SK-N-SH (cell line): ENCODE results near the gene REG3G. TPM values are rescaled to one million over a fixed set of nuclear protein-coding genes. Genes with fewer than 3 reads are reported as not detected.

Experiments
- CTCF ChIA-PET: fragments of 300-600, 350-600 bp; formaldehyde crosslinking; extraction: SDS; loops from one replicate; lab custom pipeline; 2021; lab: Yijun Ruan, JAX
- POLR2A ChIA-PET: fragments of 350-600 bp; sonication (Branson Sonifier 250); formaldehyde crosslinking; extraction: SDS; loops from one replicate; lab custom pipeline; 2020; ENCODE audit warnings: antibody characterized with exemption, inconsistent platforms; lab: Yijun Ruan, JAX
- DNase-seq: peaks from one replicate; pipeline ENCODE4 v3.0.0; 2012
- H2AFZ ChIP-seq: fragments of 200-600 bp; sonication (generic); 2 replicates; pipeline ENCODE4 v1.8.1; 2016; ENCODE audit warnings: antibody characterized with exemption, mild to moderate bottlenecking, low read depth
- H3F3A ChIP-seq: fragments of 200-600 bp; sonication (generic); replicated peaks from 2 replicates; pipeline ENCODE3; 2016; ENCODE audit warnings: antibody characterized with exemption, mild to moderate bottlenecking; ENCODE audit not compliant: insufficient read depth
- H3K27ac ChIP-seq, 2 experiments: fragments of 200-500 bp in 1 of 2; fragments of 200-600 bp in 1 of 2; sonication (Bioruptor generic) in 1 of 2; sonication (generic), shearing (Covaris generic) in 1 of 2; 2 replicates each; pipeline versions ENCODE4 v1.5.1 to v1.6.1; 2014 to 2016; ENCODE audit warnings: low read depth in 2 of 2, inconsistent platforms in 1 of 2, low read length in 1 of 2, mild to moderate bottlenecking in 1 of 2, mixed read lengths in 1 of 2
- H3K27me3 ChIP-seq: fragments of 200-600 bp; sonication (generic), shearing (Covaris generic); 2 replicates; pipeline ENCODE4 v1.6.1; 2016; ENCODE audit warnings: mixed run types; ENCODE audit not compliant: insufficient read depth
- H3K36me3 ChIP-seq, 2 experiments: fragments of 200-500 bp in 1 of 2; fragments of 200-600 bp in 1 of 2; sonication (Bioruptor generic) in 1 of 2; sonication (generic) in 1 of 2; replicated peaks in 1 of 2; 2 replicates each; pipeline versions ENCODE3 to v1.5.1; 2014 to 2016; ENCODE audit warnings: low read length in 1 of 2, mild to moderate bottlenecking in 1 of 2; ENCODE audit not compliant: insufficient read depth in 2 of 2, control insufficient read depth in 1 of 2
- H3K4me1 ChIP-seq, 2 experiments: fragments of 200-500 bp in 1 of 2; fragments of 200-600 bp in 1 of 2; sonication (Bioruptor generic) in 1 of 2; sonication (generic), shearing (Covaris generic) in 1 of 2; 2 replicates each; pipeline versions ENCODE4 v1.5.1 to v1.6.1; 2014 to 2016; ENCODE audit warnings: low read depth in 1 of 2, low read length in 1 of 2, mixed run types in 1 of 2; ENCODE audit not compliant: insufficient read depth in 2 of 2, control insufficient read depth in 1 of 2
- H3K4me2 ChIP-seq: fragments of 200-600 bp; sonication (generic), shearing (Covaris generic); 2 replicates; pipeline ENCODE4 v1.6.1; 2017; ENCODE audit warnings: mixed run types
- H3K4me3 ChIP-seq, 2 experiments: fragments of 200-500 bp in 1 of 2; fragments of 200-600 bp in 1 of 2; sonication (Bioruptor generic) in 1 of 2; sonication (generic), shearing (Covaris generic) in 1 of 2; 2 replicates each; pipeline versions ENCODE4 v1.5.1 to v1.8.1; 2014 to 2016; ENCODE audit warnings: low read depth in 2 of 2, inconsistent platforms in 1 of 2, low read length in 1 of 2, mild to moderate bottlenecking in 1 of 2, mixed read lengths in 1 of 2, moderate library complexity in 1 of 2
- H3K79me2 ChIP-seq: fragments of 200-600 bp; sonication (generic); 2 replicates; pipeline ENCODE4 v1.8.1; 2017; ENCODE audit warnings: mild to moderate bottlenecking; ENCODE audit not compliant: insufficient read depth
- H3K9ac ChIP-seq: fragments of 200-600 bp; sonication (generic); 2 replicates; pipeline ENCODE4 v1.6.1; 2017; ENCODE audit warnings: mixed run types
- H3K9me2 ChIP-seq: fragments of 200-600 bp; sonication (generic); 2 replicates; pipeline ENCODE4 v1.6.1; 2017; ENCODE audit warnings: mixed run types
- H3K9me3 ChIP-seq: fragments of 200-600 bp; sonication (generic); 2 replicates; pipeline ENCODE4 v1.6.1; 2017; ENCODE audit warnings: mixed run types, mild to moderate bottlenecking, moderate library complexity
- H4K20me1 ChIP-seq: fragments of 200-600 bp; sonication (generic); 2 replicates; pipeline ENCODE4 v1.6.1; 2017; ENCODE audit warnings: mild to moderate bottlenecking, mixed run types; ENCODE audit not compliant: insufficient read depth
- EP300 ChIP-seq, 2 experiments: IDR thresholded peaks; 2 replicates each; pipeline versions ENCODE4 v1.4.0 to v1.6.1; 2012; ENCODE audit warnings: borderline replicate concordance in 1 of 2, low read depth in 1 of 2, low read length in 1 of 2
- FOXM1 ChIP-seq: IDR thresholded peaks from 2 replicates; pipeline ENCODE4 v1.4.0; 2012; ENCODE audit warnings: low read depth, mild to moderate bottlenecking
- GATA2 ChIP-seq: sonication (generic); formaldehyde crosslinking; IDR thresholded peaks from 2 replicates; pipeline ENCODE4 v1.5.0; 2020; ENCODE audit warnings: mild to moderate bottlenecking, missing genetic modification reagents
- MXI1 ChIP-seq: IDR thresholded peaks from 2 replicates; pipeline ENCODE4 v1.6.1; 2012; ENCODE audit warnings: mild to moderate bottlenecking, low read depth, low read length, improper control_type of control experiment
- NRF1 ChIP-seq: IDR thresholded peaks from 2 replicates; pipeline ENCODE4 v1.6.1; 2012; ENCODE audit warnings: low read depth, mild to moderate bottlenecking, low read length
- TCF12 ChIP-seq: IDR thresholded peaks from 2 replicates; pipeline ENCODE4 v1.4.0; 2012
- YY1 ChIP-seq: IDR thresholded peaks from 2 replicates; pipeline ENCODE4 v1.4.0; 2012; ENCODE audit warnings: low read depth, mild to moderate bottlenecking
- WGBS: methylation state at CpG from one replicate; pipeline ENCODE4 v1.1.6; 2017; ENCODE audit warnings: low lambda C conversion rate; 5-methylcytosine and 5-hydroxymethylcytosine counted together
- polyA plus RNA-seq, 3 experiments: library from polyadenylated mRNA; depleted of rRNA; stranded (reverse); fragments of >200 nt; gene quantifications; 2 replicates each; pipeline ENCODE4 v1.2.3, GENCODE V29; 2012
- TF ChIP-seq, protein P1 (sequence below): fragments of 150-350 bp; IDR thresholded peaks from 2 replicates; pipeline ENCODE4 v1.6.1; 2017; ENCODE audit warnings: antibody characterized with exemption, low read length, low read depth, borderline replicate concordance
- TF ChIP-seq, protein P2 (sequence below): IDR thresholded peaks from 2 replicates; pipeline ENCODE4 v1.4.0; 2012; ENCODE audit warnings: low read depth, borderline replicate concordance
- TF ChIP-seq, protein P3 (sequence below): IDR thresholded peaks from 2 replicates; pipeline ENCODE4 v1.4.0; 2012; ENCODE audit warnings: low read depth, borderline replicate concordance
- TF ChIP-seq, protein P4 (sequence below): IDR thresholded peaks from 2 replicates; pipeline ENCODE4 v1.6.1; 2012; ENCODE audit warnings: mild to moderate bottlenecking, low read depth, low read length, moderate library complexity

The REG3G gene
- polyA plus RNA-seq, 1 of the 3 experiments (the other 2 are of a cell fraction), result not detected

DNA sequence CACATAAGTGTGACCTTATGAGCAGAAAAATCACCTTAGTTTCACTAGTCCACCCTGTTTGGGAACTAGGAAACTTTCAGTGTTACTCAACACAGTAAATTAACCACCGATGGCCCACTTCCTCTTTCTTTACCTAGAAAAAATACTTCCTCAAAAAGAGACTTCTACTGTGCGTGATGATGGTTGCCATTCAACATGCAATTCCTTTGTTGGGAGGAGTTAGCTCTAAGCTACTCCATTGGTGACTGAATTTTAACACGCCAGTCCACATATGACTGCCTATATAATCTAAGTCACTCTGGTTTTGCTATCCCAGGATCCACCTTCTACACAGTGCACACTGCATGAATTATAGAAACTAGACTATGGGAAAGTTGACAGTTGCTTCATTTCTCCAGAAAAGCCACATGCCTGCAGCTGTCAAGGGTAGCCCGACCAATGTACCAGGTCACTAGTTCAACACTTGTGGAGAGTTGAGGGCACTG is 47.8 kb upstream of the REG3G start:
- WGBS, result 40% methylated on average over 4 of the region's 4 CpGs
- Histone ChIP-seq H3K27me3 (no peaks in the 10 kb centered on the region), H3K27ac (no peak overlapping the region; a peak in 1 of 4 replicates), H4K20me1 (no peaks in the 10 kb centered on the region), H3K4me1 (peaks cover 0 to 3% of the 10 kb centered on the region in 2 experiments; a peak in 2 of 4 replicates), H2AFZ (no peak overlapping the region), H3F3A (no peaks in the 10 kb centered on the region), H3K36me3 (no peaks in the 10 kb centered on the region), H3K4me3 (no peak overlapping the region), H3K4me2 (no peak overlapping the region), H3K9ac (no peak overlapping the region), H3K9me3 (0 out of 2 replicates have a peak, but pooled peaks cover 5% of the 10 kb centered on the region), H3K9me2 (no peaks in the 10 kb centered on the region), H3K79me2 (no peaks in the 10 kb centered on the region)
- CTCF ChIA-PET, result no interaction called here
- DNase-seq, result no peak
- TF ChIP-seq NRF1, result no peak
- TF ChIP-seq, protein P1, sequence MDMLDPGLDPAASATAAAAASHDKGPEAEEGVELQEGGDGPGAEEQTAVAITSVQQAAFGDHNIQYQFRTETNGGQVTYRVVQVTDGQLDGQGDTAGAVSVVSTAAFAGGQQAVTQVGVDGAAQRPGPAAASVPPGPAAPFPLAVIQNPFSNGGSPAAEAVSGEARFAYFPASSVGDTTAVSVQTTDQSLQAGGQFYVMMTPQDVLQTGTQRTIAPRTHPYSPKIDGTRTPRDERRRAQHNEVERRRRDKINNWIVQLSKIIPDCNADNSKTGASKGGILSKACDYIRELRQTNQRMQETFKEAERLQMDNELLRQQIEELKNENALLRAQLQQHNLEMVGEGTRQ, result no peak
- no peak for TF ChIP-seq YY1
- TF ChIP-seq FOXM1, result no peak
- TF ChIP-seq, protein P2, sequence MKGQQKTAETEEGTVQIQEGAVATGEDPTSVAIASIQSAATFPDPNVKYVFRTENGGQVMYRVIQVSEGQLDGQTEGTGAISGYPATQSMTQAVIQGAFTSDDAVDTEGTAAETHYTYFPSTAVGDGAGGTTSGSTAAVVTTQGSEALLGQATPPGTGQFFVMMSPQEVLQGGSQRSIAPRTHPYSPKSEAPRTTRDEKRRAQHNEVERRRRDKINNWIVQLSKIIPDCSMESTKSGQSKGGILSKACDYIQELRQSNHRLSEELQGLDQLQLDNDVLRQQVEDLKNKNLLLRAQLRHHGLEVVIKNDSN, result no peak
- TF ChIP-seq, protein P3, sequence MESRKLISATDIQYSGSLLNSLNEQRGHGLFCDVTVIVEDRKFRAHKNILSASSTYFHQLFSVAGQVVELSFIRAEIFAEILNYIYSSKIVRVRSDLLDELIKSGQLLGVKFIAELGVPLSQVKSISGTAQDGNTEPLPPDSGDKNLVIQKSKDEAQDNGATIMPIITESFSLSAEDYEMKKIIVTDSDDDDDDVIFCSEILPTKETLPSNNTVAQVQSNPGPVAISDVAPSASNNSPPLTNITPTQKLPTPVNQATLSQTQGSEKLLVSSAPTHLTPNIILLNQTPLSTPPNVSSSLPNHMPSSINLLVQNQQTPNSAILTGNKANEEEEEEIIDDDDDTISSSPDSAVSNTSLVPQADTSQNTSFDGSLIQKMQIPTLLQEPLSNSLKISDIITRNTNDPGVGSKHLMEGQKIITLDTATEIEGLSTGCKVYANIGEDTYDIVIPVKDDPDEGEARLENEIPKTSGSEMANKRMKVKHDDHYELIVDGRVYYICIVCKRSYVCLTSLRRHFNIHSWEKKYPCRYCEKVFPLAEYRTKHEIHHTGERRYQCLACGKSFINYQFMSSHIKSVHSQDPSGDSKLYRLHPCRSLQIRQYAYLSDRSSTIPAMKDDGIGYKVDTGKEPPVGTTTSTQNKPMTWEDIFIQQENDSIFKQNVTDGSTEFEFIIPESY, result no peak
- TF ChIP-seq GATA2 (CRISPR knock-in tag), result no peak
- TF ChIP-seq TCF12, result no peak
- TF ChIP-seq EP300 (IDR thresholded peaks at IDR 0.05; ENCODE audit: borderline replicate concordance in 1 of 2, low read depth in 1 of 2, low read length in 1 of 2), result no peak
- TF ChIP-seq, protein P4, sequence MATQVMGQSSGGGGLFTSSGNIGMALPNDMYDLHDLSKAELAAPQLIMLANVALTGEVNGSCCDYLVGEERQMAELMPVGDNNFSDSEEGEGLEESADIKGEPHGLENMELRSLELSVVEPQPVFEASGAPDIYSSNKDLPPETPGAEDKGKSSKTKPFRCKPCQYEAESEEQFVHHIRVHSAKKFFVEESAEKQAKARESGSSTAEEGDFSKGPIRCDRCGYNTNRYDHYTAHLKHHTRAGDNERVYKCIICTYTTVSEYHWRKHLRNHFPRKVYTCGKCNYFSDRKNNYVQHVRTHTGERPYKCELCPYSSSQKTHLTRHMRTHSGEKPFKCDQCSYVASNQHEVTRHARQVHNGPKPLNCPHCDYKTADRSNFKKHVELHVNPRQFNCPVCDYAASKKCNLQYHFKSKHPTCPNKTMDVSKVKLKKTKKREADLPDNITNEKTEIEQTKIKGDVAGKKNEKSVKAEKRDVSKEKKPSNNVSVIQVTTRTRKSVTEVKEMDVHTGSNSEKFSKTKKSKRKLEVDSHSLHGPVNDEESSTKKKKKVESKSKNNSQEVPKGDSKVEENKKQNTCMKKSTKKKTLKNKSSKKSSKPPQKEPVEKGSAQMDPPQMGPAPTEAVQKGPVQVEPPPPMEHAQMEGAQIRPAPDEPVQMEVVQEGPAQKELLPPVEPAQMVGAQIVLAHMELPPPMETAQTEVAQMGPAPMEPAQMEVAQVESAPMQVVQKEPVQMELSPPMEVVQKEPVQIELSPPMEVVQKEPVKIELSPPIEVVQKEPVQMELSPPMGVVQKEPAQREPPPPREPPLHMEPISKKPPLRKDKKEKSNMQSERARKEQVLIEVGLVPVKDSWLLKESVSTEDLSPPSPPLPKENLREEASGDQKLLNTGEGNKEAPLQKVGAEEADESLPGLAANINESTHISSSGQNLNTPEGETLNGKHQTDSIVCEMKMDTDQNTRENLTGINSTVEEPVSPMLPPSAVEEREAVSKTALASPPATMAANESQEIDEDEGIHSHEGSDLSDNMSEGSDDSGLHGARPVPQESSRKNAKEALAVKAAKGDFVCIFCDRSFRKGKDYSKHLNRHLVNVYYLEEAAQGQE, result no peak
- no peak for TF ChIP-seq MXI1
- POLR2A ChIA-PET, result no interaction called here
